NCI-H187 (cell line): ENCODE data around the gene PTPRT.

ENCODE experiments used
- DNase-seq, 2 experiments: peaks; one replicate each; lab custom pipeline; 2025; lab: John Stamatoyannopoulos, UW

The PTPRT gene

DNA sequence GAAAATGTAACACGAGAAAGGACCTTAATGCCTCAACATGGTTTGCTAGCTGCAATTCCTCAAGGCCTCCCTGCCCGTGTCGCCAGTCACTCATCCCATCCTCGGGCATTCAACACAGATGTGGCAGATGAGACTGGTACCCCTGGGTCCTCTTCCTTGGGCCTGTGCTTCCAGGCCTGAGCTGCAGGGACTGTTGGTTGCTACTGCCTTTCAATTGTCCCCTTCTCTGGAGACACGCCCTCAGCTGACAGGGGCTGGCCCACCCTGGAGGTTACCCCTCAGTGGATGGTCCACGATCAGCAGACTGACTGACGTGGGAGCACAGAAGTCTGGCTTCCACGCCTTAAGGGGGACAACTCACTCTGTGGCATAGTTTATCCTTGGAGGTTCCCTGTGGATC is 1076.5 kb downstream of the PTPRT start:
- DNase-seq = no peak

DNA sequence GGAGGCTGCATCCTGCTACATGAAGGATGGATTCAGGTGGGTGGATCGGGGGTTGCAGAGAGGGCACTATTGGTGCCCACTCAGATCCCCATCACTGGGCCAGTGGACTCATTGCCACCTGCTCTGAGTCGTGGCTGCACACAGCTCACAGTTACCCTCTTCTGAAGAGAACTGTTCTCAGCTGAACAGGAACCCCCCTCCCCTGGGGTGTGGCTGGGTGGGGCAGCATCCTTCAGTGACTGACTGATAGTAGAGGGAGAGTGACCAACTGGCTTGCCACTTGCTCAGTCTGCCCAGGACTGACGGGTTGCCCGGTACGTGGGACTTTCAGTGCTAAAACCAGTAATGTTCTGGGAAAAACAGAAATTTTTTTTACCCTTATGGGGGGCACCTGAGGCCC is 1077.5 kb downstream of the PTPRT start:
- DNase-seq = no peak

- DNase-seq = no peak
These were observed 1078.4 kb downstream of the PTPRT start for GRCh38 chr20:42111349-42111748.

DNA sequence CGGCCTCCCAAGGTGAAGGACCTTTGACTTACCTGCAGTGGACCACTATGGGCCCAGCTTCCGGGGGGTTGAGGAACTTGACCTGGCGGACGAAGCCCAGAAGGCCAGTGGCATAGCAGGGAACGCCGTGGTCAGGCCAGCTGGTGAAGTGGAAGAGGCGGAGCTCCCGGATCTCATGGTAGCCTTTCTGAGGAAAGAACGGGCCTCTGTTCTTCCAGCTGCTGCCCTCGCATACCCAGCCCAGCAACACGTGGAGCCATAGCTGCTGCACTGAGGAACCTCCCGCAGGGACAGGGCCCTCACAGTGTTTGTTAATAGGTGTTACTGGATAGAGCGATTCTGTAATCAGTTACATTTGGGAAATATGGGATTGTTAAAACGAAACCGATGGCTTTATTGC is 1079.4 kb downstream of the PTPRT start:
- no peak for DNase-seq

DNA sequence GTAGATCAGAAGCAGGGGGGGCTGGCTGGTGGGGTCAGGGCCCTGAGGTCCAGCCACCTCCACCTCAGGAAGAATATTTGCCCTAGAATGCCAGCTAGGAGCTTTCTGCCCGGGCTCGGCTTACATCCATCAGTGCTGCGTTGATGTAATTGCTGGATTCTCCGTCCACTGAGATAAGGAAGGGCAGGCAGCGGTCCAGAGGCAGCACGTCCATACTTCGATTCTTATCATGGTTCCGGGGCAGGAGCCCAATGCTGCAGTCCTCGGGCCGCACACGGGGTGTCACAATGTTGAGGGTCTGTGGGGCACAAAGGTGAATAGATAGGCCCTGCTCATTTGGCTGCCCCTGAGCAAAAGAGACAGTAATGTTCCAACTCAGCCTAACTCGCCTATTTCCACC is 1087.7 kb downstream of the PTPRT start:
- no peak for DNase-seq

- no peak for DNase-seq
These were observed 1089.5 kb downstream of the PTPRT start for GRCh38 chr20:42100137-42100704.

- no peak for DNase-seq
These were observed 1090.6 kb downstream of the PTPRT start for GRCh38 chr20:42099101-42099500.

GRCh38 chr20:42098418-42098817 is 1091.3 kb downstream of the PTPRT start:
- peak; percentile 42 to 55 for DNase-seq

GRCh38 chr20:42097741-42098140 is 1092.0 kb downstream of the PTPRT start:
- no peak for DNase-seq

GRCh38 chr20:42095221-42095620 is 1094.5 kb downstream of the PTPRT start:
- no peak for DNase-seq

DNA sequence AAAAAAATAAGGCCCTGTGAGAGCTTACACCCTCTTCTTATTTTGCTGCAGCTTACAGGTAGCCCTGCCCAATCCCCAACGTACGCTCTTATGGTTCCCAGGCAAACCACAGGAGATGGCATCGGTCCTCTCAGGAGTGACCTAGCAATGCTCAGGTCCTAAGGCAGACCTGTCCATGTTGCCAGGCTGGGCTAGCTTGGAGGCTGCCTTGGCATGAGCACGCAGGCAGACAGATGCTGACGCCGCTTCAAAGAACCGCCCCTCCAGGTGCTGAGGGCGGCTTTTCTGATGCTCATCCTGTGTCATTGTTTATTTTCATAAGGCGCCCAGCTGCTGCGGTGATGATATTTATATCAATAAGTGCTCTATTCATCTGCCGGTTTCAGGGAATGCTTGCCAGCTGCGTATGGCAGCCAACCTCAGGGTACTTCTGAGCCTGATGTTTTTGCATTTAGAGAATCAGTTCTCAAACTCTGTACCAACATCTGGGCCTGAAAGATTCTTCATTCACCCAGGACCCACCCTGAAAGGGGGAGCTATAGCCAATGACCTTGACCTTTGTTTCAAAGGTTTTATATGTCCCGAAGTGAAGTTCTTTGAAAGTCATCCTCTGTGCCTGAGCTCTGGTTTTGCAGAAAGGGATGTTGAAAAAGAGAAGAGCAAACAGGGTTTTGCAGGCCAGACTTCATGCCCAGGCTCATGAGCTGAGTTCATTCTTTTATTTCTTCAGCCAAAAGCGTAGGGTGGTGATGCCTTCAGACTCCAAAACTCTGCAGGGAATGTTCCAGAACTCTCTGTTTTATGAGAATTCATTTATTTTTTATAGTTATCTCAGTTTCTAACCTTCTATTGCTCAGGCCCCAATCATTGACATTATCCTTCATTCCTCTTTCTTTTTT is 1095.9 kb downstream of the PTPRT start:
- peak; percentile 61 to 67 for DNase-seq

DNA sequence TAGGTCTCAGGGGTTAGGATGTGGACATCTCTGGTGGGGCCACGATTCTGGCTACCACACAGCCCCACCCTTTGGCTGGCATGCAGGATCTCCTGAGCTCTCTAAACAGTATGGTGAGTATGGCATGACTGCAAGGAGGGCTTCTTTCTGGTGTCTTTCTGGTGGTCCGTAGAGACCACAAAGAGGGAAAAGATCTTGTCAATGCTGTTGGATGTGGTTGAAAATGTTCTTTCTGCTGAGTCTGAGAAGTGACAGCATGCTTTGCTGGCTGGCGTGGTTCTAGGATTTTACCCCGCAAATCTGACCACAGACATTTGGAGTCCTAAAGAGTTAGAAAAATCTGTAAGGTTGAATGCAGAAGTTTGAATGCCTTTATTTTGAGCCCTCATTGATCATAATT is 1096.7 kb downstream of the PTPRT start:
- DNase-seq = no peak

GRCh38 chr20:42085366-42085765 is 1104.3 kb downstream of the PTPRT start:
- no peak for DNase-seq

DNA sequence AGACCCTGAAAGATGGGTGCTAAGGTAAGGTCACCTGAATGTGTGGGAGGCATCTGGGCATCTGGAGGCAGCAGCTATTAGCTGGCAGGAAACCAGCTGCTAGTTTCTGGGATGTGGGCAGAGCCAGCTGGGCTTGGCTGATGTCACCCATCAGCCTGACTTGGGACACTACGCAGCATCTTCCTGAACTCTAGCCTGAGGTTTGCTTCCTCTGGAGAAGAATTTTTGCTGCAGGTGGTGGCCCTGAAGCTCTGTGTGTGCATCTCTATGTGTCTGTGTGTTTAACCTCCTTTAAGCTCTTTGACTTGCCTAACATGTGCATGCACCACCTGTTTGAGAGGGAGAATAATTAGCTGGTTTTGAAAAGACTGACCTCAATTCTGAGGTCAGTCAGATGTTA is 1106.4 kb downstream of the PTPRT start:
- no peak for DNase-seq

DNA sequence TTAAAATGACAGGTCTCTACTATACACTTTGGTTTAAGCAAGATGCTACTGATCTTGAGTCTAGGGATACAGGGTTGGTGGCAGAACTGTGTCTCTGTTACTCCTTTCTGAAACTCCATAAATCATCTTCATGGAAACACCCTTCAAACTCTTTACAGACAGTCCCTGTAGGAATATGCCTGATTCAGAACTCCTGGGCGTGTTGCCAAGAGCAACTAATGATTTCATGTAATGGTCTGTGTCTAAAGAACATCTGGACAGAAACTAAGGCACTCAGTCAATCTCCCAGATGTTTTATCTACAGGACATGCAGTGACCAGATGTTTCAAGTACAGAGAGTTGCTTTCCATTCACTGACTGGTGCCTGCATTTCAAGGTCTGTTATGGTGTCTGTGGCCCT is 1107.1 kb downstream of the PTPRT start:
- DNase-seq = no peak

DNA sequence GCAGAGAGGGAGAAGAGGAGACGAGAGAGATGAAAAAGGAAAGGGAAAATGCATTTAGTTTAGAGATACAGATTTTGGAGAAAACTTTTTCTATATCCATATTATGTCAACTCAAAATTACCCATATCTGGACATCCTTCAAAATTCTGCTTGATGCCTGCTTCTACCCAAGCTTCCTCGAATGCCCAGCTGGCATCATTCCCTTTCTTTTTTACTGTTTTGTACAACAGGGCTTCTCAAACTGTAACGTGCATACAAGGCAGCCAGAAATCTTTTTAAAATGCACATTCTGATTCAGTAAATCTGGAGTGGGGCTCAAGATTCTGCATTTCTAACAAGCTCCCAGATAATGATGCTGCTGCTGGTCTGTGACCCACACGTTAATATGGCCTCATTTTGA is 1108.8 kb downstream of the PTPRT start:
- DNase-seq = no peak

- no peak for DNase-seq
These were observed 1114.8 kb downstream of the PTPRT start for GRCh38 chr20:42074944-42075343.

DNA sequence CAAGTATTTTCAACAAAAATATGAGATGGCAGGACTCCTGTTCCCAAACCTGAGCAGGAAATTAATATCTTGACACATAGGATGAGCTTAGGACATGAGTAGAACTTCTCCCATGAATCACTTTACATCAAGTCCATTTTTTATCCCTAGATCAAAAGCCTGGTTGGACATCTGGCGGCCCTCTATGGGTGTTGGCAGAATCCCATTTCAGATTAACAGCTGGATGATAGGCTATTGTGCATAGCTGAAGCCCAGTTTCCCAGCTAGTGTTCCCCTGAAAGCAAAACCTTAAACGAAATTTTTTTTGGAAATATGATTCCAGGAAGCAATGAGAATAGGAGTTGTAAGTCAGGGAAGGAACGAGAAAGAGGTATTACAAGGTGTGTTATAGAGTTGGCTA is 1122.1 kb downstream of the PTPRT start:
- no peak for DNase-seq

DNA sequence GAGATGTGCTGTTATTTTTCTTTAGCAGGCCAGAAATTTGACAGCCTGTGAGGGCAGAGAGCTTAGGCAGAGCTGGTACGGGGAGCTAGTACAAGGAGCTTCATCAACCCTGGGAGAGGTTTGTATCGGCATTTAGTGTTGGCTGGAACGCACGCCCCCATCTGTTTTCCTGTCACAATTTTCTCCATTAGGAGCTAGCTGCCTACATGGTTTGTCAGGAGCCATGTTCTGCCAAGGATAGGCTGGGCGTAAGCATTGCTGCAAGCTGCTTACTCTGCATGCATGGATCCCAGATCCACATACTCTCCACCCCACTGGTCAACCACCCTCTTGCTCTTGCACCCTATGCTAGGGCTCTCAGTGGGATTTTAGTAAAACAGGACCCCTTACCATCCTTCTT is 1122.5 kb downstream of the PTPRT start:
- no peak for DNase-seq

DNA sequence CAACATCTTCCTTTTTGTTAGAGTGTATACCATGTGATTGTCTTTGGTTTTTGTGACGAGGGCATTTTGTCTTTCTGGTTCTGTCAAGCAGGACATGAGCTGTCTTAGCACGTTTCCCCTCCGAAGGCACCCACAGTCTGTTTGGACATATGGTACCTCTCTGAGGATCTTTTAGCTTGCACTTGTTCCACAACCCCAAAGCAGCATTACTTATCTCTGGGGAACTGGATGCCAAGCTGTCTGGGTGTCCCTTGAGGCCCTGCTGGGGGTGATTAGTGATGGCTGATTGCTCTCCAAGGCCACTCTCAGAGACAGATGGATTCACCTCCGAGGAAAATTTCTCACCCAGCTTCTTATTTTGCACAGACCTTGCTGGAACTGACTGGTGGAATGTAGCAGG is 1126.6 kb downstream of the PTPRT start:
- DNase-seq = no peak

DNA sequence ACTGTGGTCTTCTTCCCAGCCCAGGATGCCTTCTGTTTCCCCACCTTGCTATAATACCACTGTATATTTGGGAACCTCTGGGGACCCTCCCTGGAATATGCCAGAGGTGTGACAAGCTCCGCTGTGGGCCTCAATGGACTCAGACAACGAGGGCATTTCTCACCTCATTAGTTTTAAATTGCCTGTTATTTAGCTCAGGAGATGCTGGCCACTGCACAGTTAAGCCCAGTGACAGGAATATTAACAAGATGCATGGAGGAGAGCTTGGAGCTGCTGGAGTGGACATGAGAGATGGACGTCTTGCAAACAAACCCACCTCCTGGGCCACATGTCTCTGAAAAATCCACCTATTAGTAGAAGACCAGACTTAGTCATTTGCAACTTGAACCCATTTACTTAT is 1136.4 kb downstream of the PTPRT start:
- DNase-seq = no peak

GRCh38 chr20:42051921-42052320 is 1137.8 kb downstream of the PTPRT start:
- DNase-seq = no peak

GRCh38 chr20:42046371-42047085 is 1143.2 kb downstream of the PTPRT start:
- DNase-seq = peak in 1 of 2 experiments; percentile 48
